GM19239 (cell line): Measurements from ENCODE around the gene GPX5.

ENCODE experiments used
- DNase-seq: peaks from one replicate; pipeline ENCODE4 v3.0.0; 2011; ENCODE audit warnings: low spot score; ENCODE audit not compliant: insufficient read length
- FAIRE-seq: peaks from 2 replicates; lab custom pipeline; 2011; peaks lifted over from hg19 to GRCh38; lab: Jason Lieb, UNC

Gene GPX5

DNA sequence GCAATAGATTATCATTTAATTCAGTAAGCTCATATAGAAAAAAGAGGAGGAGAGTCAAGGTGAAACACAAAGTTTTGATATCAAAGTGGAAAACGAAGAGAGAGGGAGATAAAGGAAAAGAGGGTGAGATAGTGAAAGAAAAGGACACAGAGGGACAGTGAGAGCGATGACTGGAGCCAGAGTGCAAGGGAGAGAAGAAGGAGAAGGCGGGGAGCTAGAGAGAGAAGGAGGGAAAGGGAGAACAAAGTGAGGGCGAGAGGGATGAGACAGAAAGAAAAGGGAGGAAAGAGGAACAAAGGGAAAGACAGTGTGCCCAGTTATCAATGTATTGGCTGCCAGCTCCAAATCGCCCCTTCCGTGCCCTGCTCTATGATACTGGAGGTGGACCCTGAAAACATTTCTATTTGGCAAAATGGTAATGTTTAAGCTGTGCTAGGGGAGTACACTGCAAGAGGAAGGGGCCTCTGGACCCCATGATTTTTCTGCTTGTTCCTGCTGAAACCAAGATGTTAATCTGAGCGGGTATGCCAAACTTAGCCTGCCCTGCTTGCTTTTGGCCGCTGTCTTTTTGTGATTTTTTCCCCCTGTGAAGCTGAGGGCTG, 27.8 kb downstream of the GPX5 start:
- FAIRE-seq (no peak), DNase-seq (no peak)

DNA sequence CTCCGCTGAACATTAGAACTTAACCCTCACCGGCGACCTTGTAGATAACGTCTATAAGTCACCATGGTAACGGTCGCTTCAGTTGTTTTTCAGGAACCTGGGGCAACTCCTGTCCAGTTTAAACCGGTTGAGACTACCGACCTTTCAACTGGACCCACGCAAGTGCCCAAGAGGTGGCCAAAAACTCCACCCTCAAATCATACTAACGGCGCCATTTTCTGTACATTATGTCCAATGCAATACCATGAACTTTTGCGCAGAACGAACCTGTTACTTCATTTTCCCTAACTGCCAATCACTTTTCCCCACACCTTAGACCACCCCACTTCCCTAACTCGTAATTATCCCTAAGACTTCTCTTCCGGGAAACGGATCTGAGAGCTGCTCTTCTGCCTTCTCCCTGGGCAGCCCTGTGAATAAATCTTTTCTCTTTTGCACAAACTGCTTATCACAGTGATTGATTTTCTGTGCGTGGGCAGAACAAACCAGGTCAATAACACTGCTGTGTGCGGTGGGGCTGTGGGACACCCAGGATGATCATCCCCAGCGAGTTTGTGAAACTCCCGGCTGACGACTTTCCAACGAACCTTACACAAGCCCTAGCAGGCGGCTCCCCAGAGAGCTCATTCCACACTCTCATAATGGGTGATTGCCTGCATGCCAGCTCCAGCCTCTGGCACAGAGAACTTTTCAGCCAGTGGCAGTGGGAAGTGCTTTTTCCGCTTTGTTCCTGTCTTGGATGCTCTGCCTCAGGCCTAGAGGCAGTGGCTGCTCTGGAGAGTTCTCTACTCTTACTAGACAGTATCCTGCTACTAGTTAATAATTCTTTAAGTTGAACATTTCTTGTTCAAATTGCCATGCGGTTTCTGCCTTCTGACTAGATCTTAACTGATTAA, 28.6 kb downstream of the GPX5 start:
- FAIRE-seq (no peak), DNase-seq (no peak)

DNA sequence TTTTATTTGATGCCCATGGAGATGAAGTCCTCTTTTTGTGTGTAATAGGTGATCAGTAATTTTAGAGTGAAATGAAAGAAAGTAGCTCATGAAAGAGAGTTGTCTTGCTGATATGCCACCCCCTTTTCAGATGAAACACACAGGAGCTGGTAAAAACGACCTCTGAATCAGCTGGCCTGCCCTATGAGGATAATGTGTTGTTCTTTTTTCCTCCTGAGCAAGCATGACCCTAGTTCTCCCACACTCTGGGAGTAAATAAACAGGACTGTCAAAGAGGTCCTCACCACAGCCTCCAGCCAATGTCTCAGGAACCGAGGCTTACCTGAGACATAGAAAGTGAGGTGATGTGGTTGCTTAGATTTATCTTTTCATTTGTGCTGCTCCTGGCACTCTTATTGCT, 29.5 kb downstream of the GPX5 start:
- no peak for FAIRE-seq
- DNase-seq = no peak

DNA sequence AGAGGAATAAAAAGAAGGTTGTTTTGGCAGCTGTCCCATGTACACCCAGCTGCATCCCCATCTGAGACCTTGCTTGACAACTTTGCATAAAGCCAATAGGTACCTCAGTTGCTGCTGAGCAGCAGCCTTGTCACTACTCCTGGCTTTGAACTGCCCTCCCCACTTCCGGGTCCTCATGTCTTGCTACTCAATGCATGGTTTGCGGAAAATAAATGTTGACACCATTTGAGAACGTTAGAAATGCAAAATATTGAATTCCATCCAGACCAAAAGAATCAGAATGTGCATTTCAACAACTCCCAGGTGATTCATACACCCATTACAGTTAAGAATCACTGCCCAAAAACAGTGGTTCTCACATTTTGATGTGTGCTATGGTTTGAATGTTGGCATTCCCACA, 32.9 kb downstream of the GPX5 start:
- DNase-seq = no peak

DNA sequence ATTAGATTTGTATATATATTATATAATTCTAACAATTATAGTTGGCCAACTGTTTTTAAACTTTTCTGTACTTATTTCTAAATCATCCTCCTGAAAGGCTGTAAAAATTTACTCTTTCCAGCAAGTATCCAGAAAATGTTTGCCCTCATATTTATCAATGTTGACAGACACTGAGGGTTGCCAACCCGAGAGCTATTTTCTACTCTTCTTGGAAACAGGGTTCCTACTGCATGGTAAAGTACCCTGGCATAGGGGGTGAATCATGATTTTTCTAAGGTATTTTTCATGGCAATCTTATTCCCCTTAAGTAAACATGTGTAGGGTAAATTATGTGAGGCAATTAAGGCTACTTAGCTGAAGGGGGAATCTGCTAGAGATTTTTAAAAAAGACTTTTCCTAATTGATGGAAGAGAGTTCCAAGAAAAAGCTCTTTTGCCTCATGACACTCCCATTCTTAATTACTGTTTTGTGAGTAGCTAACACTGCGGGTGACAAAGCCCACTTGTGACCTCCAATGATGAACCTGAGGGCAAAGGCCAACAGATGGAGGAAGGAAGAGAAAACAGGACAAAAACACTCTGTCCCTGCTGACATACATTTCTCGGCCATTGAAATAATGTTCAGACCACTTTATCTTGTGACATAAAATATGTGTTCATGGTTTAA, 37.9 kb downstream of the GPX5 start:
- DNase-seq (no peak), FAIRE-seq (no peak)

More for the DNA sequence above, 32.9 kb downstream of the GPX5 start:
- FAIRE-seq = no peak

DNA sequence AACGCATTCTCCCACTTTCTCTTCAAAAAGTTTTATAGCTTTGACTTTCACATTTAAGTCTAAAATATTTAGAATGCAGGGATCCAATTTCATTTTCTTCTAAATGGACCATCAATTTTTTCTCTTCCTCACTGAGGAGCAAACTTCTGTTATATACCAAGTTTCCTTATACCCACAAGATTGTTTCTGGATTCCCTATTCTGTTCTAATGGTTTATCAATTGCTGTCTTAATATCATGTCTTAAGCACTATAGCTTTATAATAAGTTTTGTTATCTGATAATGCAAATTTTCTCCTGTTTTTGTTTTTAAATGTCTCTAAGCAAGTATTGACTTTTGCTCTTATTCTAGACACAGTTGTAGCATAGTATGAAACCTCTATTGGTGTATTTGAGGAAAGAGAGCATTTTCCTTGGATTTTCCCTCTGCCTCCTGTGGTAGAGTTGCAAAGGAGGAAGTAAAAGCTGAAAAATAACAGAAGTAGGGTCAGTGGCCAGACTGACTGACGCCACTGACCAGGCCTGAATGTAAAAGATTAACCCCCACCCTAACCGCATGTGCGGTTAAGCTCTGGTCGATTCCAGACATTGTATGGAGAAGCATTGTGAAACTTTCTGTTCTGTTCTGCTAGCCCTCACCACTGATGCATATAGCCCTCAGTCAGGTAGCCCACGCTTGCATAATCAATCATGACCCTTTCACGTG, 40.3 kb downstream of the GPX5 start:
- FAIRE-seq = no peak
- DNase-seq = no peak

DNA sequence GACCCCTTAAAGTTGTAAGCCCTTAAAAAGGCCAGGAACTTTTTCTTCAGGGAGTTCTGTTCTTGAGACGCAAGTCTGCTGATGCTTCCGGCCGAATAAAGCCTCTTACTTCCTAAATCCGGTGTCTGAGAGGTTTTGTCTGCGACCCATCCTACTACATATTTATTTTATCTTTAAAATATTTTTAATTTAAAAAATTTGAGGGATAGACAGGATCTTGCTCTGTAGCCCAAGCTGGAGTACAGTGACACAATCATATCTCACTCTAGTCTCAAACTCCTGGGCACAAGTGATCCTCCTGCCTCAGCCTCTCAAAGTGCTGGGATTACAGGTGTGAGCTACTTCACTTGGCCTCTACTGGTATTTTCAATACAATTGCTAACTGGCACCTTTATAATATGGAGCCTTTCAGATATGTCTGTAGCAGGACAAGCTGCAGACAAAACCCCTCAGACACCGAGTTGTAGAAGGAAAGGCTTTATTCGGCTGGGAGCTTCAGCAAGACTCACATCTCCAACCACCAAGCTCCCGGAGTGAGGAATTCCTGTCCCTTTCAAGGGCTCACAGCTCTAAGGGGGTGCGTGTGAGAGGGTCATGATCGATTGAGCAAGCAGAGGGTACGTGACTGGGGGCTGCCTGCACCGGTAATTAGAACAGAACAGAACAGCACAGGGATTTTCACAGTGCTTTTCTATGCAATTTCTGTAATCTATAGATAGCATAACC, 41.0 kb downstream of the GPX5 start:
- FAIRE-seq (no peak), DNase-seq (no peak)

DNA sequence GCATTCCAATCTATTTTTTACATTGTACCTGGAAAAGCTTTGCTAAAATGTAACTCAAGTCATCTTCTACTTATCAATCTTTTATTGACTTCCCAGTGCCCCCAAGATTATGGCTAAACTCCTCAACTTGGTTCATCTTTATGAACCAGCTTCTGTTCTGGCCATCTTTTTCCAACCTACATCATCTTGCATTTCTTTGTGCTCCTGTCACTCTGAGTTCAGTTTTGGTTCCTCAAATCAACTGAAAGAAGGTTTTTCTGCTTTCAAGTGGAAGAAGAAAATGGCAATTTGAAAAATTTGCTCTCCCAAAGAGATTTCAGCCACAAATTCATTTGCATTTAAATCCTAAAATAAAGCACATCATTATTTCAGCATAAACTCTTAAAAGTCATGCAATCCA, 41.8 kb downstream of the GPX5 start:
- DNase-seq (no peak), FAIRE-seq (peak; percentile 18)

DNA sequence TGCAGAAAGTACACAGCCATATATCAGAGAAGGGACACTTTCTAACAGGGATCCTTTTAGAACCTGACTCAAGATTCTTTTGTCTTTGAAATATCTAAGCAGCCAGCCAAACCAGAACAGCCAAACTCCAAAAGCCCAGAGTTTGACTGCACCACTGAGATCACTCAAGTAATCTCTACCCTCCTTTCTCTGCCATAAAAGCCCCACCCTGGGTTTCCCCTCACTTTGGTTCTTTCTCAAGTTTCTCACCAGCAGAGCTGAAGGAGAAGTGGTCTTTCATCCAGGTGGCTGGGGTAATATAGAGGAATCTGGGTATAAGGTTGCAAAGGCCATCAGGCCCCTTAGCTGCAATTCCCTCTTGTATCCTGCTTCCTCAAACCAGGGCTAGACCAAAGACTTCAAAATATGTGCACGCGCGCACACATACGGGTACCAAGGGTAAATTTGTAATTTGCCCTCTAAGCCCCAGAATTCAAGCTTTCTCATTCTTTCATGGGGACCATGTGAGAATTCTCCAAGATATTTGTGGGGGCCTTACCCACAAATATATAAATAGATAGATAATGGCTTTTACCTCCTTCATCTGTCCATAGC, 42.9 kb downstream of the GPX5 start:
- no peak for DNase-seq
- no peak for FAIRE-seq

DNA sequence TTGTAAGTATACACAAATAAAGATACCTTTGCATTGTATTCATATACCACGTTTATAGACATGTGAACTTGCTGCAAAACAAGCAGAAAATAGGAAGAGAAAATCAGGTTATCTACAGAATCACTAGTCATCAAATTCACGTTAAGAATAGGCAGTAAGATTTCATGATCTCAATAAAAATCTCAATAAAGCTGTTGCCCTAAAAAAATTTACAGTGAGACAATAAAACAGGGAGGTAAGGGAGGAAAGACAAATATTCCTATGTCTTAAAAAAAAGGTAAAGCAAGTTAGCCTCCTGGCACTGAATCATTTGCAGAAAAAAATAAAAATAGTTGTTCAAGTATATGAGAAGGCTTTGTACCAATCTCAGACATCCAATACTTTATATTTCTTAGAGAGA, 44.1 kb downstream of the GPX5 start:
- no peak for FAIRE-seq
- DNase-seq = no peak

DNA sequence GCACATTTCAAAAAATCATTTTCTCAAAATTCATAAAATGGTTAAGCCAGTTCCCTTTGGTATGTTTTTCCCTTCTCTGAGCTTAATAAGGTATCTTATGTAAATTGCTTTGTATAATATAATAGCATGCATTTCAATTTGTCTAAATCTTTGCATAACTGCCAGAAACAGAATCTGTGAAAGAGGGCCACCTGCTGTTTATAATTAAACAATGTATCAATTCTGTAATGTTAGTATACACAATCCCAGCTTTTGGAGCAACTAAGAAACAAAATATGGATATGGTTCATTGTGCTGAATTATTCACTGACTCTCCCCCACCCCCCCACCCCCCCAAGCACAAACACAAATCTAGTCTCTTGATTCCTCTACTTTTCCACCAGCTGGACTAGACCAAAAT, 54.8 kb downstream of the GPX5 start:
- DNase-seq (no peak), FAIRE-seq (no peak)

DNA sequence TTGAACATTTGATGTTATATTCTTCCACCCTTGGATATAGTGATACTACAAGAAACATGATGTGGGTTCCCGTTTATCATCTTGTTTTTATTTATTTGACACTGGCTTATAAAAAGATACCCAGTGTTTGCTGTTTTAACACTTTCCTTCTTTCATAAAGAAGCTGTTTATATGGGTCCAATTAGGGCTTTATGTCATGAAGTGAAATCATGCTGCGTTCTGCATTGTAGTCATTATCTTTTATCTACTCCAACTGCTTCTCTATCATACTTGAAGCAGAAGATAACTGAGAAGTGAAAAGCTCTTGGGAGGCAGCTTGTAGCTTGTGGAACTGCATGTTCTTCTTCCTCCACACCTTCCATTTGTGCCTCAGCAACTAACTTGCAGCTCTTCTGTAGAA, 57.8 kb downstream of the GPX5 start:
- DNase-seq = no peak
- FAIRE-seq = no peak
